ENCODE results near the gene OR5J2.
"Not testable (repeated sequence)": the region's sequence is repeated elsewhere in the genome, so short reads cannot be mapped to it uniquely, and the experiment has no call there.

OR5J2 gene

GRCh38 chr11:56176318-56176717, at the start of gene OR5J2:
Gene OR5J2 (plus strand): TSS chr11:56176618. CDS start chr11:56176618, 0 bp downstream.
- DNase-seq: no peak

- DNase-seq: no peak
Measured at GRCh38 chr11:56140151-56140661, 36.2 kb upstream of the OR5J2 start, which contains the start of gene OR8J3. Gene OR8J3 (minus strand): TSS chr11:56140201. CDS start chr11:56137718, 2,483 bp downstream.

GRCh38 chr11:56143681-56144080, 32.7 kb upstream of the OR5J2 start:
- not testable (repeated sequence) for DNase-seq

DNA sequence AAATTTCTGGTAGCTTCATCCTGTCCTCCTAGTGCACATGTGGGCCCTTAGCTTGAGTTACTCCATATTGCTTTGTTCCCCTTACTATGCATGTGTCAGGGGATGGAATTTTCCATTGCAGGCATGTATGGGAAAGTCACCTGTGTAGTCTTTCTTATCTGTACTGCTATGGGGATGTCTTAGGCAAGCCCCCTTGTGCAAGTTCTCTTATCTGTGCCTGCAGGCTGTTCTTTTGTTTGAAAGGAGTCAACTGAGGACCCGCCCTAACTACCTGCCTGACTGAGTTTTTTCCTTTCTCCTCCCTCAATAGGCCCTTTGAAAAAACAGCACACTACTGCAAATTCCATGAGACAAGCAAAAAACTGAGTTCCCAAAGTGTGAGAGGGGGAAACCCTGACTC, 25.0 kb upstream of the OR5J2 start:
- DNase-seq: no peak

- no peak for DNase-seq
Measured at GRCh38 chr11:56152333-56152732, 24.1 kb upstream of the OR5J2 start.

GRCh38 chr11:56160217-56160616, 16.2 kb upstream of the OR5J2 start, which contains the start of gene OR8K5:
Gene OR8K5 (minus strand): TSS chr11:56160317. CDS start chr11:56160317, 0 bp downstream.
- DNase-seq: no peak

DNA sequence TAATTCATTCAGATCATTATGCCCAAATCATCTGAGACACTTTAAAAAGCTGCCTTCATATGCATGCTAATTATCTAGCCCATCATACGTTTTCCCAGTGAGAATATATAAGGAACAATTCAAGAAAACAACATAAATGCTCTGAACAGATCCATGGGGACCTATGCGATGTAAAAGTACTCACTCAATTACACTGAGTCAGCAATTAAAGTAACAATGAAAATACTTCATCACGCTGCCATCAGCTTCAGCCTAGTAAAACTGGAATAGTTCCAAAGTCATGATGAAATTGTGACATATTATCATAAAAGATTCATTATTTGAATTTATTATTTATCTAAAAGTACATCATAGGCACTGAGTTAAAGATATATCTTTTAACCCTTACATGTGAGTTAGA, 12.6 kb upstream of the OR5J2 start:
- DNase-seq: no peak

DNA sequence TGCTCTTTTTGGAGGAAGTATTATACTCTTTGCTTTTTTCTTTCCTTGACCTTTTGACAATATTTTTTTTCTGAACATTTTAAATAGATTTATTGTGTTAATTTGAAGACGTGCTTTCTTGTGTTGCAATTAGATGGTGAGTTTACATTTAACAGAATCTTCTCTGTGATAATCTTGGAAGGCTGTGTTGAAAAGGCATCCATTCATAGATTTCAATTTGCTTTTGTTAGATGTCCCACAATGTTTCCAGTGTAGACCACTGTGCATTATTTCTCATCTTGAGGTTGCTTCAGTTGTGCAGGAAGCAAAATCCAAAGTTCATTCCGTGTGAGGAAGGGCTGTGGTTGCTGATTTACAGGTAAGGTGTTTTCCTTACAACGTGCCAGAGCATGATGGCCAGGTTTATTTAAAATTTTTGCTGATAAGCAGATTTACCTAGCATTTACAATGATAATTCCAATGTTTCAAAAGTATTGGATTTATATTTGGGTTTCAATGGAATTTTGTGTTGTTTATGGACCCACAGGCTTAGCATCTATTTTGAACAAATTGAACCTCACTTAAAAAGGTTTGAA, 4.1 kb upstream of the OR5J2 start:
- no peak for DNase-seq

GRCh38 chr11:56183459-56183858, 7.0 kb downstream of the OR5J2 start:
- no peak for DNase-seq

DNA sequence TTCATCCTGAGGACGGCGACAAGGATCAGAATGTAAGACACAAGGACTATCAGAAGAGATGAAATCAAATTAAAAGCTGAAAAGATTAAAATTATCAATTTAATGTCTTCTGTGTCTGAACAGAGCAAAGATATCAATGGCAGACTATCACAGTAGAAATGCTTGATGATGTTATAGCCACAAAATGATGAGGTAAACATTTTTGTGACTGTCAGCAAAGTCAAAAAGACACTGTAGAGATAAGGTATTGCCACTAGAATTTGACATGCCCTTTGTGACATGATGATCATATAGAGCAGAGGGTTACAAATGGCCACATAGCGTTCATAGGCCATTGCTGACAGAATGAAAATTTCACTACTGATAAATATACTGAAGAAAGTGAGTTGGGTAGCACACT, 12.2 kb downstream of the OR5J2 start:
- DNase-seq: no peak

GRCh38 chr11:56196705-56197104, 20.3 kb downstream of the OR5J2 start:
- DNase-seq: no peak

- DNase-seq: no peak
Measured at GRCh38 chr11:56197367-56197766, 20.9 kb downstream of the OR5J2 start.

GRCh38 chr11:56207790-56208189, 31.4 kb downstream of the OR5J2 start:
- DNase-seq: no peak

GRCh38 chr11:56214537-56214936, 38.1 kb downstream of the OR5J2 start:
- no peak for DNase-seq

GRCh38 chr11:56219735-56220134, 43.3 kb downstream of the OR5J2 start:
- DNase-seq: not testable (repeated sequence)

All from activated gamma-delta T cell treated with Interleukin-2 at 50 U/mL for 16 hours (primary cell).